Epithelial cell of esophagus (primary cell): ENCODE data around the gene IL15RA.
"Not testable (repeated sequence)": the region's sequence is repeated elsewhere in the genome, so short reads cannot be mapped to it uniquely, and the experiment has no call there.

ENCODE experiments used
- DNase-seq: peaks from one replicate; pipeline ENCODE4 v3.0.0; 2010; ENCODE audit warnings: low read depth
- H3K4me3 ChIP-seq: 2 replicates; pipeline ENCODE4 v1.5.1; 2011; ENCODE audit warnings: mild to moderate bottlenecking, low read length, control low read depth
- TF ChIP-seq, protein P1 (sequence below): IDR thresholded peaks from 2 replicates; pipeline ENCODE4 v1.5.1; 2011; ENCODE audit warnings: low read depth, mild to moderate bottlenecking, low read length, control low read depth, inconsistent platforms; ENCODE audit not compliant: insufficient read depth; ENCODE audit errors: missing control alignments

The IL15RA gene

DNA sequence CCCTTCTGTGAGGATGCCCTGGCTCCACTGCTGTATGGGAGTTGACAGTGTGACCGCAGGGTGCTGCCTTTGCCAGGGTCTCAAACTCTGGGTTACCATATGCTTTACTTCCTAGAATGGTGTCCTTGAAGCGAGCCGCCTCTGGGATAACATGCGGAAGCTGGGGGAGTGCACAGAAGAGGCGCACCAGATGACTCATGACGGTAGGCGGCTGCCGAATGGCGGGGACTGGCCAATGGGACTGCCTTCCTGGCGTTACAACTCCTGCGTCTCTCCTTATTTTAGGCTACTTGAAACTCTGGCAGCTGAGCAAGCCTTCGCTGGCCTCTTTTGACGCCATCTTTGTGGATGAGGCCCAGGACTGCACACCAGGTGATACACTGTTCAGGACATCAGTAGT, 60.0 kb downstream of the IL15RA start:
- DNase-seq, result no peak
- no peak overlapping the region for H3K4me3 ChIP-seq
- TF ChIP-seq, protein P1, sequence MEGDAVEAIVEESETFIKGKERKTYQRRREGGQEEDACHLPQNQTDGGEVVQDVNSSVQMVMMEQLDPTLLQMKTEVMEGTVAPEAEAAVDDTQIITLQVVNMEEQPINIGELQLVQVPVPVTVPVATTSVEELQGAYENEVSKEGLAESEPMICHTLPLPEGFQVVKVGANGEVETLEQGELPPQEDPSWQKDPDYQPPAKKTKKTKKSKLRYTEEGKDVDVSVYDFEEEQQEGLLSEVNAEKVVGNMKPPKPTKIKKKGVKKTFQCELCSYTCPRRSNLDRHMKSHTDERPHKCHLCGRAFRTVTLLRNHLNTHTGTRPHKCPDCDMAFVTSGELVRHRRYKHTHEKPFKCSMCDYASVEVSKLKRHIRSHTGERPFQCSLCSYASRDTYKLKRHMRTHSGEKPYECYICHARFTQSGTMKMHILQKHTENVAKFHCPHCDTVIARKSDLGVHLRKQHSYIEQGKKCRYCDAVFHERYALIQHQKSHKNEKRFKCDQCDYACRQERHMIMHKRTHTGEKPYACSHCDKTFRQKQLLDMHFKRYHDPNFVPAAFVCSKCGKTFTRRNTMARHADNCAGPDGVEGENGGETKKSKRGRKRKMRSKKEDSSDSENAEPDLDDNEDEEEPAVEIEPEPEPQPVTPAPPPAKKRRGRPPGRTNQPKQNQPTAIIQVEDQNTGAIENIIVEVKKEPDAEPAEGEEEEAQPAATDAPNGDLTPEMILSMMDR, result no peak

DNA sequence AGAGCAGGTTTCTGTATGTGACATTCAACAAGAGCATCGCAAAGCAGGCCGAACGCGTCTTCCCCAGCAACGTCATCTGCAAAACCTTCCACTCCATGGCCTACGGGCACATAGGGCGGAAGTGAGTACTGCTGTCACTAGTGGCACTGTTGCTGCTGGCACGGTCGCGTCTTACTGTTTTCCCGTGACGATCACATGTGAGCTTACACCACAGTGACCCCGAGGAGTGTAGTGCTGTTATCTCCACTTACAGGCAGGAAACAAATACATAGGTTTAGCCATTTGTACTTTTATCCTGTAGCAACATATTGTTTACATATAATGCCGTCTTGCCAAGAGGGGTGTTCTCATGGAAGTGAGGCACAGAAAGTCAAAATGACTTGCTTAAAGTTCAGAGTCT, 61.9 kb downstream of the IL15RA start:
- no peak overlapping the region for H3K4me3 ChIP-seq
- TF ChIP-seq, protein P1, result no peak
- DNase-seq, result no peak

DNA sequence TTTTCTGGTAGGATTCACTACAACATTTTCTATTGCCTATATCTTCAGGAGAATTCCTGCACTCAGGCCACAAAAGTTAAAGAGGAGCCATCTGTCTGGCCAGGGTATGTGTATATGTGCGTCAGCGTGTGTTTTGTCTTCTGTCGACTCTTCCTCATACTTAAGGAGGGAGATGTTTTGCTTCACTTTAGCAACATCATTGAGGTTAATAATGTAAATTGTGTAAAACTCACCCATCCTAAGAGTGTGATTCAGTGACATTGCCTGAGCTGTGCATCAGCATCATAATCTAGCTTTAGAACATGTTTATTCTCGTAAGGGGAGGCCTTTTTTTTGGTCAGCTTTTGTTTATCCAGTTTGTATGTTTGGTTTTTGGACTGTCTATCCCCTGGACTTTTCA, 63.6 kb downstream of the IL15RA start:
- no peak overlapping the region for H3K4me3 ChIP-seq
- TF ChIP-seq, protein P1, result no peak
- DNase-seq, result no peak

DNA sequence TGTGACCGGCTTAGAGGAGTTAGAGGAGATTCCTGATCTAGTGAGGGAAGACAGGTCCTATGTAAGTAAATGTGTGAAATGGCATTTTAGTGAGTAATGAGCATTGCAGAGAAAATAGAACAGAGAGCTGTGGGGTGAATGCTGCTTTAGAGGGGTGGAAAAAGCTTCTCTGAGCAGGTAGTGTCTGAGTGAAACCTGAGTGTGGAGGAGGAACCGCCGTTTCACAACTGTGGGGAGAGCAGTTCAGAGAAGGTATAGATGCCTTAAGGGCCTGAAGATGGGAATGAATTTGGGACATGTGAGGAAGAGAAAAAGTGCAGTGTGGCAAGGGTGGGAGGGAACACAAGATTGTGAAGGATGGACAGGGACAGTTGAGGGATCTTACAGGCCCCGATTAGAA, 65.7 kb downstream of the IL15RA start:
- DNase-seq, result no peak
- TF ChIP-seq, protein P1, result no peak
- no peak overlapping the region for H3K4me3 ChIP-seq

DNA sequence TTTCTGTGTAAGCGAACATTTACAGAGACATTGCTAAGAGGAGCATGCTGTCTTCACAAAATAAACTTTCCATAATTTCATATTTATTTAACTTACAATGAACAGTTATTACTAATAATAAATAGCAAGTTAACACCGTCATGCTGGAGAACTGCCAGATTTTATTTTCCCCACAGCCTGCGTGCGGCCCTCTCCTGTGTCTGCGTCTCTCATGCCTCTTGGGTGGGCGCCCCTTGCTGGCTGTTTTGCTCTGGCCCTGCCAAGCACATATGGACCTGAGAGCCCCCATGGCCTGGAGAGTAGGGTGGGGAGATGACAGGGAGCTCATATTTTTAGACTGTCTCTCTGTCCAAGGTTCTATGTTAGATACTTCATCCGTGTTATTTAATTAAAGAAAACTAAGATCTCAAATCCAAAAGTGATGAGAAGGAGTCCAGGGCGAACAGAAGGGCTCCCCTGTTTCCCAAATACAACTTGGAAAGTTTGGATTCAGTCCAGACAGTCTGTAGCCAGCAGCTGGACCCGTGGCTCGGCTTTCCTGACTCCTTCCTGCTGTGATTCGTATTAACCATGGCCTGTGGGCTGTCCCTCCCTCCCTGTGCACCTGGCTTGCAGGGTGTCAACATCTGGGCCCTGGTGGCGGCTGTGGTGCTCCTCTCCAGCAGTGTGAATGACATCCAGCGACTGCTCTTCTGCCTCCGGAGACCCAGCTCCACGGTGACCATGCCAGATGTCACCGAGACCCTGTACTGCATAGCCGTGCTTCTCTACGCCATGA, 66.8 kb downstream of the IL15RA start:
- no peak overlapping the region for H3K4me3 ChIP-seq
- TF ChIP-seq, protein P1, result no peak
- DNase-seq, result no peak

DNA sequence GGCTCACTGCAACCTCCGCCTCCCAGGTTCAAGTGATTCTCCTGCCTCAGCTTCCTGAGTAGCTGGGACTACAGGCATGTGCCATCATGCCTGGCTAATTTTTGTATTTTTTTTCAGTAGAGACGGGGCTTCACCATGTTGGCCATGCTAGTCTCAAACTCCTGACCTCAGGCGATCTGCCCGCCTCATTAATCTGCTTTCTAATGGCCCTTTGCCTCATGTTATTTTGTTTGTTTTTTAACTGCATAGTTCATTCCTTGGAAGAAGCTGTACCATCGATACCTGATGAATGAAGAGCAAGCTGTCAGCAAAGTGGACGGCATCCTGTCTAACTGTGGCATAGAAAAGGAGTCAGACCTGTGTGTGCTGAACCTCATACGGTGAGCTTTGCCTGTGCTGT, 68.7 kb downstream of the IL15RA start:
- H3K4me3 ChIP-seq, result not testable (repeated sequence)

DNA sequence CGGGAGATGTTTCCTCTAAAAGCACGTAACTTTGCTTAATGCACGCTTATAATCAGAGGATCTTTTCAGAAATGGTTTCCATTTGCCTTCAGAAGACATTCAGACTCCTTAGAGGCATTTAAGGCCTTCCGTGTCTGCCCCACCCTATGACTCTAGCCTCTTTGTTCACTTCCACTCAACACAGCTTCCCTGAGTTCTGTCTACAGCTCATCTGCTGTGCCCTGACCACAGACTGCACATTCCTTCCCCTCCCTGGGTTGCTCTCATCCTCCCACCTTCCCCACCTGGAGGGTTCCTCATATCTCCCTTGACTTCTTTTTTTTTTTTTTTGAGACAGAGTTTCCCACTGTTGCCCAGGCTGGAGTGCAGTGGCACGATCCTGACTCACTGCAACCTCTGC, 70.7 kb downstream of the IL15RA start:
- TF ChIP-seq, protein P1, result no peak
- DNase-seq, result peak; percentile 65
- H3K4me3 ChIP-seq, result no peak overlapping the region

More for the DNA sequence above, 68.7 kb downstream of the IL15RA start:
- not testable (repeated sequence) for DNase-seq
